CD4-positive, alpha-beta T cell treated with Interleukin-6 at 100 ng/mL for 8 hours (primary cell): ENCODE measurements around the gene HJURP.
"Not testable (repeated sequence)": the region's sequence is repeated elsewhere in the genome, so short reads cannot be mapped to it uniquely, and the experiment has no call there.

Experiments used
- DNase-seq: peaks from one replicate; pipeline ENCODE4 v3.0.0-alpha.2; 2020; ENCODE audit warnings: mixed read lengths, low spot score

Gene HJURP, protein sequence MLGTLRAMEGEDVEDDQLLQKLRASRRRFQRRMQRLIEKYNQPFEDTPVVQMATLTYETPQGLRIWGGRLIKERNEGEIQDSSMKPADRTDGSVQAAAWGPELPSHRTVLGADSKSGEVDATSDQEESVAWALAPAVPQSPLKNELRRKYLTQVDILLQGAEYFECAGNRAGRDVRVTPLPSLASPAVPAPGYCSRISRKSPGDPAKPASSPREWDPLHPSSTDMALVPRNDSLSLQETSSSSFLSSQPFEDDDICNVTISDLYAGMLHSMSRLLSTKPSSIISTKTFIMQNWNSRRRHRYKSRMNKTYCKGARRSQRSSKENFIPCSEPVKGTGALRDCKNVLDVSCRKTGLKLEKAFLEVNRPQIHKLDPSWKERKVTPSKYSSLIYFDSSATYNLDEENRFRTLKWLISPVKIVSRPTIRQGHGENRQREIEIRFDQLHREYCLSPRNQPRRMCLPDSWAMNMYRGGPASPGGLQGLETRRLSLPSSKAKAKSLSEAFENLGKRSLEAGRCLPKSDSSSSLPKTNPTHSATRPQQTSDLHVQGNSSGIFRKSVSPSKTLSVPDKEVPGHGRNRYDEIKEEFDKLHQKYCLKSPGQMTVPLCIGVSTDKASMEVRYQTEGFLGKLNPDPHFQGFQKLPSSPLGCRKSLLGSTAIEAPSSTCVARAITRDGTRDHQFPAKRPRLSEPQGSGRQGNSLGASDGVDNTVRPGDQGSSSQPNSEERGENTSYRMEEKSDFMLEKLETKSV

DNA sequence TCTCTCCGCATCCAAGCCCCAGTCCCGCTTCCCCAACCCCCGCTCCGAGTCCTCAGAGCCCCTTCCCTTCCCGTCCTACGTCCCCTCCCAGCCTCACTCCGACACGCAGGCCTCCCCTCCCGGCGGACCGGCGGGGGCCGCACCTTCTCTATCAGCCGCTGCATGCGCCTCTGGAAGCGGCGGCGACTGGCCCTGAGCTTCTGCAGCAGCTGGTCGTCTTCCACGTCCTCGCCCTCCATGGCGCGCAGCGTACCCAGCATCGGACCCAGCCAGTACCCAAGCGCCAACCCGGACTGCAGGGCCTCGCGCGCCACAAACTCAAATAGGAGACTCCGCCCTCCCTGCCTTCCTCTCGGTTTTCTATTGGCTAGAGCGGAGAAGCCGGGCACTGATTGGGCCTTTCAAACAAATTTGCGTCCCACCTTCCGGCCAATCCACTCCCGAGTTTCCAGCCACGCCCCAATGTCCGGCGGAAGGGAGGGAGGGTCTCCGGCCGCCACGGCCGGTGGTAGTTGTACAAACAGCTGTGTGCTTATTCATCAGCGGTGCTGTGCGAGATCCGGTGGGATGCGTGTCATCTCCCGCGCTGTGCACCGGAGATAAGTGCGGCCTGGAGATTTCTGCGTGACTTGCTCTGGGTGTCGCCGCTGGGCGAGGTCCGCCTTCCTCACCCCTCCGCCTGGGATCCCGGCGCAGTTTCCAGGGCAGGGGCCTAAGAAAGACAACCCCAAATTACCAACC is at the start of gene HJURP:
TSS of gene HJURP (minus strand) at position 295 of the 741 bp plus-strand sequence. CDS start at position 260, 35 bp downstream.
- peak; percentile 90 for DNase-seq

GRCh38 chr2:233901884-233902283 is 47.5 kb upstream of the HJURP start:
- DNase-seq: no peak

GRCh38 chr2:233901367-233901766 is 47.0 kb upstream of the HJURP start:
- DNase-seq: no peak

DNA sequence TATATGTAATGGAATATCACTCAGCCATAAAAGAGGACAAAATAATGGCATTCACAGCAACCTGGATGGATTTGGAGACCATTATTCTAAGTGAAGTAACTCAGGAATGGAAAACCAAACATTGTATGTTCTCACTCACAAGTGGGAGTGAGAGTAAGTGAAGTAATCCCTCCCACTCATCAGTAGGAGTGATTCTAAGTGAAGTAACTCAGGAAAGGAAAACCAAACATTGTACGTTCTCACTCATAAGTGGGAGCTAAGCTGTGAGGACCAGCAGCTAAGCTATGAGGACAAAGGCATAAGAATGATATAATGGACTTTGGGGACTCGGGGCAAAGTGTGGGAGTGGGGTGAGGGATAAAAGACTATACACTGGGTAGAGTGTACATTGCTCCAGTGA is 41.9 kb upstream of the HJURP start:
- DNase-seq: not testable (repeated sequence)

DNA sequence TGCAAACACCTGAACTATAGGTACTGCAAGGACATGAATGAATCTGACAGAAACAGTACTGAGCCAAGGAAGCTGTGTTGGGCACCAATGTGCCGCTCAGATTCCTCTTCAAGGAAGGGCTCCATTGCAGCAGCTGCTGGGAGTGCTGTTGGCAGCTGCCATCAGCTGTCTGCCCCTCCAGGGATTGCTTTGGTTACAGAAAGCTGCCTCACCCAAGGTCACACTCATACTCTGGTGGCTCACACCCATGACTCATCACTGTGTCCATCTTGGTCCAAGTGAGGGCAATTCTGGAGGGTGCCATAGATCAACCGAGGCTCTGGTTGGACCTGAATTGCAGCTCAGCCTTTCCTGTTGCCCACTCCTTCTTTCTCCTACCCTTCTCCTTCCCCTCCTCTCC is 38.5 kb upstream of the HJURP start:
- no peak for DNase-seq

DNA sequence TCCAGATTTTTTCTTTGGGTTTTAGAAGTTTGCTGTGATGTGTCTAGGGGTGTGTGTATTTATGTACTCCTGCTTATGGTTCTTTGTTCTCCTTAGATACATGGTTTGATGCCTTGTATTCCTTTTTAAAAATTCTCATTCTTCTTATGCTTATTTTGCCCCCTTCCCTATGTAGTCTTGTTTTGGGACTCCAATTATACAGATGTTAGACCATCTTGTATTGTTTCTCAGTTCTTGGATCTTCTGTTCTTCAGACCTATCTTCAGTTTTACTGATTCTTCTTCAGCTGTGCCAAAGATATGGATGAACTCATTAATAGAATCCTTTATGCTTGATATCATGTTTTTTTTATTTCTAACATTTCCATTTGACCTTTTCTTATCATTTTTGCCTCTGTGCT is 28.0 kb upstream of the HJURP start:
- DNase-seq: no peak

DNA sequence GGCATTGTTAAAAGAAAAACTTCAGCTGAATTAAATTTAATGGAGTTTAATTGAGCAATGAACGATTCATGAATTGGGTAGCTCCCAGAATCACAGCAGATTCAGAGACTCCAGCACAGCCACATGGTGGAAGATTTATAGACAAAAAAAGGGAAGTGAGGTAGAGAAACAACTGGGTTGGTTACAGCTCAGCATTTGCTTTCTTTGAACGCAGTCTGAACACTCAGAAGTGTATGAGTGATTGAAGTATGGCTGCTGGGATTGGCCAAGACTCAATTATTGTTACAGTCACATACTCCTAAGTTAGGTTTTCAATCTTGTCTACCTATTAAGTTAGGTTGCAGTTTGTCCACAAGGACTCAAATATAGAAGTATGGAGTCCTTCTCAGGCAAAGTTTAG is 17.8 kb upstream of the HJURP start:
- not testable (repeated sequence) for DNase-seq

GRCh38 chr2:233871432-233871831 is 17.1 kb upstream of the HJURP start:
- DNase-seq: no peak

DNA sequence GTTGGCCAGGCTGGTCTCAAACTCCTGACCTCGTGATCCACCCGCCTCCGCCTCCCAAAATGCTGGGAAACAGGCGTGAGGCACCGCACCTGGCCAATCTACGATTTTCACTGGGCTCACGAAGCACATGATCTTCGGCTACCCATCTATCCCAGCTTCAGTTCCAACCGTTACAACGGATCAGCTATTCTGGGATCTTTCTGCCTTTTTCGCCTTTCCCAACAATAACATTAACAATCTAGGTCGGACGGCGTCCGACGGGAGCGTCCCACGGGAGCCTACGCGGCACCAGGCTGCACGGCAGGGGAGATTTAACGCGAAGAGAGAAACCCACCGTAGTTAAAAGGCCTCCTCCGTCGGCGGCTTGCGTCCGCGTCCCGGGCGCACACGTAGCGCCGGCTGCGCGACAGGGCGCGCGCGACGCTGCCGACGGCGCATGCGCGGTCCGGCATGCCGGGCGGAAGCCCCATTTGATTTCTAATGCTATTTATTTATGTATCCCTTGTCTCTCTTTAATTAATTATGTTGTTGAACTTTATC is 13.7 kb upstream of the HJURP start, which contains the start of gene MSL3B:
TSS of gene MSL3B (minus strand) at position 394 of the 540 bp plus-strand sequence.
- peak; percentile 50 for DNase-seq

DNA sequence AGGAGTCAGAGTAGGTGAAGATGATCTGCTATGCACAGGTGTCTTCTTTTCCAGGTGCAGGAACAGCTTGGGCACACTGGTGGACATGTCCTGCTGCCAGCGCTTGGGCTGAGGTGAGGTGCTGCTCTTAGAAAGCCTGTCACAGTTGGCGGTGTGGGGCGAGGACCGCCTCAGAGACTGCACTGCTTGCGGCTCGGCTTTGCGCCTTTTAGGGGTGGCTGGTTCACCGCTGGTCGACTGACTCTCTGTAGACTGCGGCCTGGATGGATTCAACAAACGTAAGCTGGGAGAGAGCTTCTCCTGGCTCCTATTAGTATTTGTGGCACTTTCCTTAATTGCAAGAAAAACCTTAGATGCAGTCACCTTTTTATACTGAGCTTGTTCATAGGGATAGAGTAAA is 12.1 kb upstream of the HJURP start:
- DNase-seq: no peak

GRCh38 chr2:233865838-233866237 is 11.5 kb upstream of the HJURP start:
- no peak for DNase-seq

DNA sequence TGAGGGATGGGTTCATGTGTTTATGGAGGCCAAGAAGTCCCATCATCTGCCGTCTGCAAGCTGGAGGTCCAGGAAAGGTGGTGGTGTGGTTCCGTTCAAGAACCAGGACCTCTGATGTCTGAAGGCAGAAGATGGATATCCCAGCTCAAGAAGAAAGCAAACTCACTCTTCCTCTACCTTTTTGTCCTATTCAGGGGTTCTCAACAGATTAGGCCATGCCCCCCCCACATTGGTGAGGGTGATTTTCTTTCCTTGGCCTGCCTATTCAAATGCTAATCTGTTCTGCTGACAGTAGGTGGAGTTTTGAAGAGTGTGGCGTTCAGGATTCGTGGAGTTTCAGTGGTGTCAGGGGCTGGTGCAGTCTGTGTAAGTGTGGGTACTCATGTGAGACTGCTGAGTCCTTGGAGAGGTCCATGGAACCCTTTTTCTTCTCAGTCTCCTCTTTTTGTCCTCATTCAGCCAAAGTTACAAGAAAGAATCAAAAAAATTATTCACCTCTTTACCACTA is 8.0 kb upstream of the HJURP start:
- DNase-seq: no peak

- no peak for DNase-seq
These were observed 4.0 kb upstream of the HJURP start for GRCh38 chr2:233858331-233858730.

DNA sequence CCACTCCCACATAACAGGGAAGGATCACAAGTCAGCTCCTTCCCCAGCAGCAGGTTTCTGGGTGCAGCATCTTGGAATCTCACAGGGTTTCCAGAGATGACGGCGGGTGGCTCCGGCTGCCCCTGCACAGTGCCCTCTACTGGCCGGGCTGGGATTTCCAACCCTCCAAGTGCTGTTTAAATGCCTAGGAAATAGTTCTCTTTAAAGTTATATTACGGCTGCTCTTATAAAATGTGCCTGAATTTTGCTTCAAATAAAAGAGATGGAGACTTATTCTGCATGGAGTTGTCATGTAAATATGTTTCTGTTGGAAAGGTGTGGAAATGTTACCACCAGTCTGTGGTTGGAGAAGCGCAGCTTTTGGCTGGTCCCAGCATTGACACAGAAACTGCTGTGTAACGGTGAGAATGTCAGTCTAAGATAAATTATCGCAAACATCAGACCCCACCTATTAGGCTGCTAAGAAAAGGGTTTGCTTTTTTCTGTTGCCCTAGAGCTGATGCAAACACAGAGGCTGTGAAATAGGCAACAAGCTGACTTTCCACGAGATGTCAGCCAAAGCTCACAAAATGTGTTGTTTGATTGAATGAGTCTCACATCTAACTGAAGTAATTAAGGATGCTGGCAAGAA is 3.3 kb upstream of the HJURP start:
- DNase-seq: peak; percentile 39

DNA sequence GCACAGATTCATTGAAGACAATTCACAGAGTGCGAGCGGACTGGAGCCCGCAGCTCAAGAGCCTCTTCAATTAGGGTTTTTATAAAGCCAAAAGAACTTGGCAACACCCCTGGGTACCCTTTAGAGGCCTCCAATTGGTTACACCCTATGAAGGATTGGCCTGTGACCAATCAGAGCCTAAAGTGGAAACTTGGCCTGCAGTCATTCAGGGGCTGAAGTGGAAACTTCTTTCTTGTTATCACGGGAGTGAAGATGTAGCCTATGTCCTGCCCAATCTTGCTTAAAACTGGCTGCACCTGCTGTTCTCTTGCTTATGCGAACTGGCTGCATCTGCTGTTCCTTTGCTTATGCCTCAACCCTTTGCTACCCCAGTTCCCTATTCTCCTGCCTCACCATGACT is 1.8 kb upstream of the HJURP start:
- DNase-seq: no peak

- no peak for DNase-seq
These were observed 1.0 kb upstream of the HJURP start for GRCh38 chr2:233855345-233855744.

- no peak for DNase-seq
These were observed 473 bp downstream of the HJURP start for GRCh38 chr2:233853883-233854240.

DNA sequence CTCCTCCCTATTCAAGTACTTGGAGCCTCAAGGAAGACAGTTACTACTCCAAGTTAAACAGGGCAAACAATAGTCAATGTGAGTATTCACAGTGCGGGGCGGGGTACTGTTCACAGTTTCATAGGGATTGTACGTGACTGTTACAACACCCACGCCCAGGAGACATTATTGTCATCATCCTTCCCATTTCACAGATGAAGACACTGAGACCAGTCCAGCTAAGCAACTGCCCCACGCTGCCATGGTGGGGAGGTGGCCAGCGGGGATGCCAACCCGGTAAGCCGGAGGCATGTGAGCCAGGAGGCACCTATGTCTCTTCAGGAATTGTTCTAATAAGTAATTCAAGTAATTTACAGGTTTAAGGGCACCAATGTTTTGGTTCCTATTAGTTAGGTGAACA is 982 bp downstream of the HJURP start:
- no peak for DNase-seq

DNA sequence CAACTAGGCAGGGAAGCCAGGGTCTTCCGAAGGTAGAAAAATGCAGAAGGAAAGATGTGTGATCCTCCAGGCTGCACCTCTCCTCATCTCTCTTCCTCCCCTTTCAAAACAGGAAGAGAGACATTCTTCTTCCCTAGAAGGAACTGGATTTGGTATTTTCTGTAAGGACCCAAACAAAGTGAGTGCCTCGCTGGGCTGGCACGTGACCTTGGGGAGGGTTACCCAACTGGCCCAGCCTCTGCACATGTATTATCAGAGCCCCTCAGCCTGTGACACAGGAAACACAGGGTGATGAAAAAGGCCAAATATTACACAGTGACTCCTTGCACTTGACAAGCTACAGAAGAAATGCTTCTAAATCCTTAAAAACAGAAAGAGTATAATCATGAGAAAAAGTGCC is 2.3 kb downstream of the HJURP start:
- no peak for DNase-seq

- no peak for DNase-seq
These were observed 3.2 kb downstream of the HJURP start for GRCh38 chr2:233851169-233851568.

- no peak for DNase-seq
These were observed 3.6 kb downstream of the HJURP start for GRCh38 chr2:233850745-233851144.
